PC-9 (cell line): ENCODE measurements around the gene FOXN3. TPM values are rescaled to one million over a fixed set of nuclear protein-coding genes. Genes with fewer than 3 reads are reported as not detected.

Experiments
- BruUV-seq: library from RNA; stranded (reverse); fragments of 400-500 nt; replicated peaks from 2 replicates; lab custom pipeline; 2021; lab: Mats Ljungman, UMichigan
- CTCF ChIA-PET: fragments of 300-600 bp; sonication (Branson Sonifier 250); formaldehyde crosslinking; loops from one replicate; lab custom pipeline; 2022; ENCODE audit warnings: antibody characterized with exemption; lab: Charles Lee
- POLR2A ChIA-PET: fragments of 300-600 bp; sonication (Branson Sonifier 250); formaldehyde crosslinking; loops from one replicate; lab custom pipeline; 2022; ENCODE audit warnings: antibody characterized with exemption; ENCODE audit not compliant: unreplicated experiment; lab: Charles Lee
- DNase-seq, 2 experiments: peaks; one replicate each; pipeline versions ENCODE4 v3.0.0 to v3.0.0-alpha.2; 2015 to 2022; ENCODE audit warnings: mixed read lengths in 1 of 2
- H2AFZ ChIP-seq: fragments of 200-600 bp; sonication (generic); 2 replicates; pipeline ENCODE4 v1.8.1; 2017; ENCODE audit warnings: antibody characterized with exemption
- H3F3A ChIP-seq: fragments of 200-600 bp; sonication (generic); 2 replicates; pipeline ENCODE4 v1.8.1; 2017; ENCODE audit warnings: antibody characterized with exemption, mild to moderate bottlenecking, low read depth; ENCODE audit not compliant: insufficient read depth
- H3K27ac ChIP-seq: fragments of 200-600 bp; sonication (generic); 2 replicates; pipeline ENCODE4 v1.6.1; 2016; ENCODE audit warnings: mixed run types
- H3K27me3 ChIP-seq: fragments of 200-600 bp; sonication (generic); 2 replicates; pipeline ENCODE4 v1.6.1; 2016; ENCODE audit warnings: low read depth, mixed run types; ENCODE audit not compliant: insufficient read depth
- H3K36me3 ChIP-seq: fragments of 200-600 bp; sonication (generic); 2 replicates; pipeline ENCODE4 v1.6.1; 2016; ENCODE audit warnings: low read depth, mixed run types
- H3K4me1 ChIP-seq: fragments of 200-600 bp; sonication (generic); replicated peaks from 2 replicates; pipeline ENCODE4 v1.6.1; 2016; ENCODE audit warnings: mixed run types; ENCODE audit not compliant: insufficient read depth
- H3K4me2 ChIP-seq: fragments of 200-600 bp; sonication (generic); 2 replicates; pipeline ENCODE4 v1.6.1; 2017; ENCODE audit warnings: mixed run types
- H3K4me3 ChIP-seq: fragments of 200-600 bp; sonication (generic); 2 replicates; pipeline ENCODE4 v1.6.1; 2016; ENCODE audit warnings: mixed run types
- H3K79me2 ChIP-seq: fragments of 200-600 bp; sonication (generic); 2 replicates; pipeline ENCODE4 v1.6.1; 2017; ENCODE audit warnings: low read depth, mixed run types
- H3K9me2 ChIP-seq: fragments of 200-600 bp; sonication (generic); 2 replicates; pipeline ENCODE4 v1.8.1; 2017; ENCODE audit warnings: mild to moderate bottlenecking; ENCODE audit not compliant: insufficient read depth
- H3K9me3 ChIP-seq: fragments of 200-600 bp; sonication (generic); 2 replicates; pipeline ENCODE4 v1.8.1; 2016; ENCODE audit warnings: low read depth; ENCODE audit not compliant: insufficient read depth
- H4K20me1 ChIP-seq: fragments of 200-600 bp; sonication (generic); 2 replicates; pipeline ENCODE4 v1.8.1; 2017; ENCODE audit not compliant: insufficient read depth
- EZH2 ChIP-seq: fragments of 200-600 bp; sonication (generic); IDR thresholded peaks from 2 replicates; pipeline ENCODE4 v1.8.0; 2017; ENCODE audit warnings: antibody characterized with exemption, low read depth
- intact Hi-C: fragments of 100-400 bp; cut with micrococcal nuclease; formaldehyde crosslinking; loops from one replicate; pipeline ENCODE4 v1.10.0; 2022; ENCODE audit not compliant: unreplicated experiment
- total RNA-seq: library from RNA; stranded (reverse); gene quantifications from 2 replicates; pipeline ENCODE4 v1.2.3, GENCODE V29; 2021
- TF ChIP-seq, protein P1 (sequence below): fragments of 200-600 bp; sonication (generic); conservative IDR thresholded peaks from 2 replicates; pipeline ENCODE4 v1.6.1; 2017; ENCODE audit warnings: mixed run types, antibody characterized with exemption, mild to moderate bottlenecking, moderate library complexity

Gene FOXN3
- total RNA-seq, 1 experiment from 2014 or later: 4.2 TPM

DNA sequence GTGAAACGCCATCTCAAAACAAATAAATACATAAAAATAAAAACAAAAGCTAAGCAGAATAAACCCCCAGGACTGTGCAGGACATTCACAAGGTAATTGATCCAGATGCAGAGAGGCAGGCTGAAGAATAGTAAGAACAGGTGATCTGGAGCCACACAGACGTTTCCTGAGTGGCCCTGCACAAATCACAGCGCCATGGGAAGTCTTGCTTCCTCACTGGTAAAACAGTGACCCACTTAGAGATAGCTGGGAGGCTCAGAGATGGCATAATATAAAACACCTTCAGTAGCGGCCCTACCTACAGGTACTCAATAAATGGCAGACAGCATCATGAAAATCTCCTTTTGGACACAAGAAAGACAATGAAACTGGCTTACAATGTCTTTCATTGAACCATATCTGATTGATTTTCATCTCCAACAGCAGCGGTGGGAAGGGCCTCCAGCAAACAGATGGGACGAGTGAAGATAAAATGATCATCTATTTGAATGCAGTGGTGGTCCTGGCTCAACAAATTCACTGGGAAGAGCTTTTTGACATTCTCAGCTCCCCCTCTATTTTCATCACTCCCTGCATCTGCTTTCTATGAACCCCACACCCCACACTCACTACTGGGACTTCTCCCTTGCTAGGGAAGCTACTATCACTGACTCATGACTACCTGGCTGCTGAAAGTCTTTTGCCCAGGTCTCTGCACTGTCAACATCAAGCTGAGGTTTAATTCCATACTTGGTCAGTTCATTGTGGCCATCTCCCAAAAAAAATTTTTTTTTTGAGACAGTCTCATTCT is 63.9 kb downstream of the FOXN3 start:
- H4K20me1 ChIP-seq: no peaks in the 10 kb centered on the region
- H3K36me3 ChIP-seq: no peaks in the 10 kb centered on the region
- BruUV-seq: no TSS peak
- no peaks in the 10 kb centered on the region for H3K79me2 ChIP-seq
- no peaks in the 10 kb centered on the region for H3K4me1 ChIP-seq
- H2AFZ ChIP-seq: no peak overlapping the region
- H3K9me3 ChIP-seq: no peaks in the 10 kb centered on the region
- ChIA-PET CTCF (no interaction called here), POLR2A (no interaction called here)
- intact Hi-C loops: no loop called here
- H3K4me2 ChIP-seq: no peak overlapping the region
- no peaks in the 10 kb centered on the region for H3K9me2 ChIP-seq
- DNase-seq: no peak
- no peak overlapping the region for H3K4me3 ChIP-seq
- H3K27me3 ChIP-seq: peaks cover 32% of the 10 kb centered on the region
- no peak overlapping the region for H3K27ac ChIP-seq
- no peaks in the 10 kb centered on the region for H3F3A ChIP-seq
- no peak for TF ChIP-seq EZH2
- TF ChIP-seq, protein P1, sequence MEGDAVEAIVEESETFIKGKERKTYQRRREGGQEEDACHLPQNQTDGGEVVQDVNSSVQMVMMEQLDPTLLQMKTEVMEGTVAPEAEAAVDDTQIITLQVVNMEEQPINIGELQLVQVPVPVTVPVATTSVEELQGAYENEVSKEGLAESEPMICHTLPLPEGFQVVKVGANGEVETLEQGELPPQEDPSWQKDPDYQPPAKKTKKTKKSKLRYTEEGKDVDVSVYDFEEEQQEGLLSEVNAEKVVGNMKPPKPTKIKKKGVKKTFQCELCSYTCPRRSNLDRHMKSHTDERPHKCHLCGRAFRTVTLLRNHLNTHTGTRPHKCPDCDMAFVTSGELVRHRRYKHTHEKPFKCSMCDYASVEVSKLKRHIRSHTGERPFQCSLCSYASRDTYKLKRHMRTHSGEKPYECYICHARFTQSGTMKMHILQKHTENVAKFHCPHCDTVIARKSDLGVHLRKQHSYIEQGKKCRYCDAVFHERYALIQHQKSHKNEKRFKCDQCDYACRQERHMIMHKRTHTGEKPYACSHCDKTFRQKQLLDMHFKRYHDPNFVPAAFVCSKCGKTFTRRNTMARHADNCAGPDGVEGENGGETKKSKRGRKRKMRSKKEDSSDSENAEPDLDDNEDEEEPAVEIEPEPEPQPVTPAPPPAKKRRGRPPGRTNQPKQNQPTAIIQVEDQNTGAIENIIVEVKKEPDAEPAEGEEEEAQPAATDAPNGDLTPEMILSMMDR: no peak

DNA sequence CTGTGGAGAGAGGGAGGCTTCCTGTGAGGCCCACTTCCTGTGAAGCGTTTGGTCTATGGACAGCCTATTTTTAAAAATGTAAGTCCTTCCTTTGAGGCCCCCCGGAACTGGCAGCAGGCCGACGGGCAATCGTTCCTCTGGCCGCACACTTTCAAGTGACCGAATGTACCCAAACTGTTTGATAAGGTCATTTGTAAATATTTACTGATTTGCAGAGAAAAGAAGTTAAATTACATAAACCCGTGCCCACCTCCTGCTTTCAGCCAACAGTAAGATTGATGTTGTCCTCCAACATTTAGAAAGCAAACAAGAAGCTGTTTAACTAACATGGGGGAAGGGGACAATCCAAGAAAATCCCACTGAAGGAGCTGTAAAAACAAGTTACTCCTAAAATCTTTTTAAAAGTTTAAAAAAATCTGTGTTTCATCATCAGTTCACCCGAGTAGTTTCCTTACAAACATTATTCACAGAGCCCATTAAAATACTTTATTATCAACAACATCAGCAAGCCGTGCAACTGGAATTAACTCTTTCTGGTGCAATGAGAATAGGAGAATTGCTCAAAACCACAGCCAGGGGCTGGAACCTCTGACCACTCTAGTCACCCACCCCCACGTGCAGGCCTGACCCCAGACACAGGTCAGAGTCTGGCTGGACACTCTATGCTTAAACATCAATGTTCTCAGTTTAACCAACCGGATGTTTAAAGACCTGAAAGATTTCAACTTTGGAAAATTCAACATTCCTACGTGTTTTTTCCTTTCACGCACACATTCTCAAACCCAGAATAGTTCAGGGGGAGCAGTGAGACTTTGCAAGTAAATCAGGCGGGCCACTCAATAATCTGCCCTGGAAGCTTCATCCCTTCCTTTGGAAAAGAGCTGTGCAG is 65.3 kb downstream of the FOXN3 start:
- CTCF ChIA-PET: no interaction called here
- POLR2A ChIA-PET: no interaction called here
- Histone ChIP-seq H3K4me1 (no peaks in the 10 kb centered on the region), H3F3A (no peaks in the 10 kb centered on the region), H3K27ac (no peak overlapping the region), H4K20me1 (no peaks in the 10 kb centered on the region), H3K9me2 (no peaks in the 10 kb centered on the region), H3K27me3 (peaks cover 43% of the 10 kb centered on the region), H2AFZ (no peak overlapping the region), H3K36me3 (no peaks in the 10 kb centered on the region), H3K79me2 (no peaks in the 10 kb centered on the region), H3K9me3 (no peaks in the 10 kb centered on the region), H3K4me3 (no peak overlapping the region), H3K4me2 (no peak overlapping the region)
- BruUV-seq: no TSS peak
- TF ChIP-seq, protein P1: no peak
- no peak for TF ChIP-seq EZH2
- intact Hi-C loops: no loop called here
- DNase-seq: no peak

DNA sequence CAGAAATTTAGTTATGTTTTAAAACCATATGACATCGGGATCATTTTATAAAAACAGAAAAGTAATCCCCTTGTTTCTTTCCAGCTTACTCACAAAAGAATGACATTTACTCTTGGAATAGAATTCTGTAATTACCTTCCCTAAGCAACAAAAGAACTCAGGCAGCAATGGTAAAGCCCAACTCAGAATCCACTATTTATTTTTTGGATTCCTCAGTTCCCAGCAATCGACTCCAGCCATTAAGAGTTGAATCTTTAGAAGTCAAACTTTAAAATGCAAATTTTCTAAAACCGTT is 65.9 kb downstream of the FOXN3 start:
- H2AFZ ChIP-seq: no peak overlapping the region
- peaks cover 44% of the 10 kb centered on the region for H3K27me3 ChIP-seq
- H3K4me2 ChIP-seq: no peak overlapping the region
- no peaks in the 10 kb centered on the region for H3K79me2 ChIP-seq
- no peaks in the 10 kb centered on the region for H3K36me3 ChIP-seq
- ChIA-PET POLR2A (no interaction called here), CTCF (no interaction called here)
- H3K4me3 ChIP-seq: no peak overlapping the region
- TF ChIP-seq EZH2: no peak
- TF ChIP-seq, protein P1: no peak
- H4K20me1 ChIP-seq: no peaks in the 10 kb centered on the region
- H3K27ac ChIP-seq: no peak overlapping the region
- H3F3A ChIP-seq: no peaks in the 10 kb centered on the region
- H3K9me2 ChIP-seq: no peaks in the 10 kb centered on the region
- no peaks in the 10 kb centered on the region for H3K4me1 ChIP-seq
- intact Hi-C loops: no loop called here
- BruUV-seq: no TSS peak
- H3K9me3 ChIP-seq: no peaks in the 10 kb centered on the region
- DNase-seq: no peak
